ENCODE results near the gene POLR3H.

The POLR3H gene

DNA sequence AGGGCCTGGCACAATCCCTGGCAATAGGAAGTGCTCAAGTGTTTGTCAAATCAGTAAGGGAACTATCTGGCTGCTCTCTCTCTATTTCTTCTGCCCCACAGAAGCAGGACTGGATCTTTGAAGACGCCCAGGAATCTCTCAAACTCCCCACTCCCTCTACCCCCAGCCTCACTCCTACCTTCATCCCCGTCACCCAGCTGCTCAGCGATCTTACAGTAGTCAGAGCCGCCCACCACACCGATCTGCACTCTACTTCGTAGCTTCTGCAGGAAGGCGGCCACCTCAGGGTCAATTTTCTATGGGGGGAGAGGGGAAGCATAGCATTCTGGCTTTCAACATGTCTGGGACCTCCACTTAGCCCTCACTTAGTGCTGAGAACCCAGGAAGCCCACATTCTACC, 41.6 kb upstream of the POLR3H start:
- Histone ChIP-seq H3K4me3 (IDR thresholded peaks at IDR 0.05; ENCODE audit: insufficient read depth, low read depth, low read length) (no peak overlapping the region), H3K4me2 (no peak overlapping the region), H2AFZ (ENCODE audit: low read depth) (no peak overlapping the region), H3K27ac (no peak overlapping the region), H3K4me1 (ENCODE audit: low read depth, poor library complexity, severe bottlenecking) (peaks cover 14% of the 10 kb centered on the region), H4K20me1 (ENCODE audit: insufficient read depth) (no peaks in the 10 kb centered on the region), H3K36me3 (ENCODE audit: insufficient read depth) (no peaks in the 10 kb centered on the region), H3K9ac (no peak overlapping the region), H3K79me2 (ENCODE audit: insufficient read depth, low read depth) (no peaks in the 10 kb centered on the region), H3K27me3 (ENCODE audit: insufficient read depth, low read depth) (no peaks in the 10 kb centered on the region)
- TF ChIP-seq, protein P1, sequence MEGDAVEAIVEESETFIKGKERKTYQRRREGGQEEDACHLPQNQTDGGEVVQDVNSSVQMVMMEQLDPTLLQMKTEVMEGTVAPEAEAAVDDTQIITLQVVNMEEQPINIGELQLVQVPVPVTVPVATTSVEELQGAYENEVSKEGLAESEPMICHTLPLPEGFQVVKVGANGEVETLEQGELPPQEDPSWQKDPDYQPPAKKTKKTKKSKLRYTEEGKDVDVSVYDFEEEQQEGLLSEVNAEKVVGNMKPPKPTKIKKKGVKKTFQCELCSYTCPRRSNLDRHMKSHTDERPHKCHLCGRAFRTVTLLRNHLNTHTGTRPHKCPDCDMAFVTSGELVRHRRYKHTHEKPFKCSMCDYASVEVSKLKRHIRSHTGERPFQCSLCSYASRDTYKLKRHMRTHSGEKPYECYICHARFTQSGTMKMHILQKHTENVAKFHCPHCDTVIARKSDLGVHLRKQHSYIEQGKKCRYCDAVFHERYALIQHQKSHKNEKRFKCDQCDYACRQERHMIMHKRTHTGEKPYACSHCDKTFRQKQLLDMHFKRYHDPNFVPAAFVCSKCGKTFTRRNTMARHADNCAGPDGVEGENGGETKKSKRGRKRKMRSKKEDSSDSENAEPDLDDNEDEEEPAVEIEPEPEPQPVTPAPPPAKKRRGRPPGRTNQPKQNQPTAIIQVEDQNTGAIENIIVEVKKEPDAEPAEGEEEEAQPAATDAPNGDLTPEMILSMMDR (conservative IDR thresholded peaks at IDR 0.05; ENCODE audit: low read depth, low read length): no peak

DNA sequence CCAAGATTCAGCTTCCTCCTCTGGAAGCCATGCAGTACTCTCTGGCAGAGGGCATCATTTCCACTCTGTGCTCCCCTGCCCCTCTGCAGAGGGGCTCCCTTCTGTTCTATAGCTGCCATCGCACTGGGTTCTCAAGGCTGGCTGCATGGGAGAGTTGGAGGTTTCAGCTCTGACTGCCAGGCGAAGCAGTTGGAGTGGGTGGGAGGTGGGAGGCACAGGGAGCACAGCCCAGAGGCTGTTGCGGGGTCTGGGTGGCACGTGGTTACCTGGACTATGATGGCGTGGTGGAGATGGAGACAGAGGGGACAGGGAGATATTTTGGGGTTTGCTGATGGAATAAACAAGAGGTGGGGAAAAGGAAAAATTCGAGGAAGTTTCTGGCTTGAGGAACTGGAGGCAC, 40.6 kb upstream of the POLR3H start:
- Histone ChIP-seq H2AFZ (ENCODE audit: low read depth) (no peak overlapping the region), H3K36me3 (ENCODE audit: insufficient read depth) (no peaks in the 10 kb centered on the region), H3K4me1 (ENCODE audit: low read depth, poor library complexity, severe bottlenecking) (peaks cover 19% of the 10 kb centered on the region), H3K27me3 (ENCODE audit: insufficient read depth, low read depth) (no peaks in the 10 kb centered on the region), H3K4me2 (no peak overlapping the region), H3K79me2 (ENCODE audit: insufficient read depth, low read depth) (no peaks in the 10 kb centered on the region), H3K4me3 (IDR thresholded peaks at IDR 0.05; ENCODE audit: insufficient read depth, low read depth, low read length) (no peak overlapping the region), H3K27ac (no peak overlapping the region), H4K20me1 (ENCODE audit: insufficient read depth) (no peaks in the 10 kb centered on the region), H3K9ac (no peak overlapping the region)
- TF ChIP-seq, protein P1 (conservative IDR thresholded peaks at IDR 0.05; ENCODE audit: low read depth, low read length): no peak

DNA sequence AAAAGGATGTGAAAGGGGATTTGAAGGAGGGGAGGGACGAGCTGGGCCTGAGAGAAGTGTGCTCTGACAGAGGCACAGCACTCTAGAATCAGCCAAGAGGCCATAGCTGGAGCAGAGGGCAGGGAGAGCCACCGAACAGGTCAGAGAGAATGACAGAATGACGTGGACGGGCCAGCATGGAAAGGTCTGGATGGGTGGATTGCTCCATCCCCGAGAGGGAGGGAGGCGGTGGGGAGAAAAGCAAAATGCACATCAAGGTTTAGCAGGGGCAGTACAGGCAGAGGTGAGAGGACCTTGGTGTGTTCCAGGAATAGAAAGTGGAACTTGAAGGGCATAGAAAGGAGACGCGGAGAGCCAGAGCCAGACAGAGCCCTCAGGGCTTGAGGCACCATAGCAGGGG, 38.4 kb upstream of the POLR3H start:
- Histone ChIP-seq H3K9ac (no peak overlapping the region), H3K4me2 (no peak overlapping the region), H3K4me3 (IDR thresholded peaks at IDR 0.05; ENCODE audit: insufficient read depth, low read depth, low read length) (no peak overlapping the region), H3K4me1 (ENCODE audit: low read depth, poor library complexity, severe bottlenecking) (peaks cover 11% of the 10 kb centered on the region), H2AFZ (ENCODE audit: low read depth) (no peak overlapping the region), H3K36me3 (ENCODE audit: insufficient read depth) (no peaks in the 10 kb centered on the region), H4K20me1 (ENCODE audit: insufficient read depth) (no peaks in the 10 kb centered on the region), H3K27ac (no peak overlapping the region), H3K27me3 (ENCODE audit: insufficient read depth, low read depth) (no peaks in the 10 kb centered on the region), H3K79me2 (ENCODE audit: insufficient read depth, low read depth) (no peaks in the 10 kb centered on the region)
- TF ChIP-seq, protein P1 (conservative IDR thresholded peaks at IDR 0.05; ENCODE audit: low read depth, low read length): no peak

DNA sequence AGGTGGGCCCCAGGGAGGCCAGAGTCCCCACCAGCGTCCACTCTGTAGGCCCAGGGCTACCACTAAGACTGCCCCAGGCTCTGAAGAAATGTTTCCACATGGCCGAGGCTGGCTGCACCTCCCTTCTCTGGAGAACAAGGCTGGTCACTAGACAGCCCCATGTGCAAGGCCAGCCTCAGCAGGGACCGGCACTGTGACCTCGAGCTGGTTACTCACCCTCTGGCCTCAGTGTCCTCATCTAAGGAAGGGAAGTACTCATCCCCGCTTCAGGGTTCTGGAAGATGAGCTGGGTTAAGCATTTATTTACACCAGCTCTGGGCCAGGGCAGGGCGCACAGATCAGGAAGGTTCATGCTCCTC, 35.7 kb upstream of the POLR3H start:
- TF ChIP-seq, protein P1 (conservative IDR thresholded peaks at IDR 0.05; ENCODE audit: low read depth, low read length): no peak
- Histone ChIP-seq H3K4me3 (IDR thresholded peaks at IDR 0.05; ENCODE audit: insufficient read depth, low read depth, low read length) (no peak overlapping the region), H2AFZ (ENCODE audit: low read depth) (no peak overlapping the region), H4K20me1 (ENCODE audit: insufficient read depth) (no peaks in the 10 kb centered on the region), H3K27ac (no peak overlapping the region), H3K79me2 (ENCODE audit: insufficient read depth, low read depth) (no peaks in the 10 kb centered on the region), H3K27me3 (ENCODE audit: insufficient read depth, low read depth) (no peaks in the 10 kb centered on the region), H3K9ac (no peak overlapping the region), H3K36me3 (ENCODE audit: insufficient read depth) (no peaks in the 10 kb centered on the region), H3K4me2 (no peak overlapping the region), H3K4me1 (ENCODE audit: low read depth, poor library complexity, severe bottlenecking) (peaks cover 11% of the 10 kb centered on the region)

Data from KMS-11 (cell line).